ENCODE results near the gene WASF3.

GRCh38 chr13:26558074-26558805 lies 757 bp downstream of the WASF3 start:
- TF ChIP-seq EZH2phosphoT487 (IDR thresholded peaks at IDR 0.05; ENCODE audit: borderline replicate concordance, low read length) (peak; percentile 33; the same call in 1 of the 2 replicates), CTCF (conservative IDR thresholded peaks at IDR 0.05; ENCODE audit: low read depth, low read length) (no peak)

All from PC-3 (cell line).